GM12864 (cell line): ENCODE data around the gene MAP2.

Experiments
- DNase-seq: peaks from one replicate; pipeline ENCODE4 v3.0.0-alpha.2; 2011; ENCODE audit warnings: low read depth
- H3K4me3 ChIP-seq: 2 replicates; pipeline ENCODE4 v1.5.1; 2011; ENCODE audit warnings: mild to moderate bottlenecking, low read depth, low read length, control low read depth
- CTCF ChIP-seq: IDR thresholded peaks from 2 replicates; pipeline ENCODE4 v1.5.1; 2011; ENCODE audit warnings: low read depth, mild to moderate bottlenecking, moderate library complexity, low read length, control low read depth, inconsistent platforms; ENCODE audit errors: missing control alignments

MAP2 gene

GRCh38 chr2:209398463-209398862 lies 25.4 kb upstream of the MAP2 start:
- no peak for TF ChIP-seq CTCF
- H3K4me3 ChIP-seq, result no peak overlapping the region
- no peak for DNase-seq

GRCh38 chr2:209401788-209402187 lies 22.1 kb upstream of the MAP2 start:
- no peak for DNase-seq
- no peak for TF ChIP-seq CTCF
- no peak overlapping the region for H3K4me3 ChIP-seq

GRCh38 chr2:209411296-209411695 lies 12.6 kb upstream of the MAP2 start:
- no peak overlapping the region for H3K4me3 ChIP-seq
- no peak for TF ChIP-seq CTCF
- no peak for DNase-seq

GRCh38 chr2:209411718-209412117 lies 12.1 kb upstream of the MAP2 start:
- no peak for TF ChIP-seq CTCF
- H3K4me3 ChIP-seq, result no peak overlapping the region
- no peak for DNase-seq

- TF ChIP-seq CTCF, result no peak
- no peak for DNase-seq
- H3K4me3 ChIP-seq, result no peak overlapping the region
Measured at GRCh38 chr2:209413311-209414014, 10.4 kb upstream of the MAP2 start.

- TF ChIP-seq CTCF, result no peak
- H3K4me3 ChIP-seq, result no peak overlapping the region
- DNase-seq, result no peak
Measured at GRCh38 chr2:209416913-209417312, 6.9 kb upstream of the MAP2 start.

- no peak for DNase-seq
- no peak for TF ChIP-seq CTCF
- H3K4me3 ChIP-seq, result no peak overlapping the region
Measured at GRCh38 chr2:209422191-209422754, 1.6 kb upstream of the MAP2 start.
